Measurements from ENCODE around the gene BCAS1.

DNA sequence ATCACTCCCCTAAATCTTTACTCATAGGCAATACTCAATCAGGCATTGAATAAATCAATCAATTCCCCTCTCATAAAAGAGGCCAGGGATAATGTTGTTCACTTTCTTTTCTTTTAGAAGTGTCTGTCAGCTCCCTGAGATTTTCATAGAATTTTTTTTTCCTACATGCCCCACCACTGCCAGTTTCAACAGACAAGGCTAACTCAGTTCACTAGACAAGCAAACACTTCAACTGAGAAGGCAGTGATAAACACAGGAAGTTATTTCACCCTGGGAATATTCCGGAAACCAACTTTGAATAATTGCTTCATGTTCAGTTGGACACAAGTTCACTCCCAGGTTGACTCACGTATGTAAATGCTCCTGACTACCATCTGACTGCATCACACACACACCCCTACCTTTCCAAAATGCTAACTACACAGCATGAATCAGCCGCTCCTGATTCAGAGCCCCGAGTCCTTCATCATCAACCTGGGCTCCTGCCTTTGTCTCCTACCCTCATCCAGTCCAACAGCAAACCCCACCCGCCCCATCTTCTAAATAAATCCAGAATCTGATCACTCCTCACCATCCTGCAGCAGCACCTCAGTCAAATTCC is 143.9 kb downstream of the BCAS1 start:
- TF ChIP-seq, protein P1, sequence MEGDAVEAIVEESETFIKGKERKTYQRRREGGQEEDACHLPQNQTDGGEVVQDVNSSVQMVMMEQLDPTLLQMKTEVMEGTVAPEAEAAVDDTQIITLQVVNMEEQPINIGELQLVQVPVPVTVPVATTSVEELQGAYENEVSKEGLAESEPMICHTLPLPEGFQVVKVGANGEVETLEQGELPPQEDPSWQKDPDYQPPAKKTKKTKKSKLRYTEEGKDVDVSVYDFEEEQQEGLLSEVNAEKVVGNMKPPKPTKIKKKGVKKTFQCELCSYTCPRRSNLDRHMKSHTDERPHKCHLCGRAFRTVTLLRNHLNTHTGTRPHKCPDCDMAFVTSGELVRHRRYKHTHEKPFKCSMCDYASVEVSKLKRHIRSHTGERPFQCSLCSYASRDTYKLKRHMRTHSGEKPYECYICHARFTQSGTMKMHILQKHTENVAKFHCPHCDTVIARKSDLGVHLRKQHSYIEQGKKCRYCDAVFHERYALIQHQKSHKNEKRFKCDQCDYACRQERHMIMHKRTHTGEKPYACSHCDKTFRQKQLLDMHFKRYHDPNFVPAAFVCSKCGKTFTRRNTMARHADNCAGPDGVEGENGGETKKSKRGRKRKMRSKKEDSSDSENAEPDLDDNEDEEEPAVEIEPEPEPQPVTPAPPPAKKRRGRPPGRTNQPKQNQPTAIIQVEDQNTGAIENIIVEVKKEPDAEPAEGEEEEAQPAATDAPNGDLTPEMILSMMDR (IDR thresholded peaks at IDR 0.05; ENCODE audit: low read length): no peak
- TF ChIP-seq EZH2 (IDR thresholded peaks at IDR 0.05; ENCODE audit: borderline replicate concordance, low read length): no peak
